NB4 (cell line): ENCODE data around the gene YEATS4.
A peak's percentile ranks its signal among the peaks of the same experiment; 100 is the strongest.

Source experiments
- DNase-seq: peaks from one replicate; pipeline ENCODE4 v3.0.0; 2010; ENCODE audit warnings: low read depth
- H3K4me3 ChIP-seq: one replicate; pipeline ENCODE4 v1.5.1; 2011; ENCODE audit warnings: mild to moderate bottlenecking, low read depth, low read length, moderate library complexity
- MYC ChIP-seq: IDR thresholded peaks from 2 replicates; pipeline ENCODE4 v1.6.1; 2011; ENCODE audit warnings: low read depth, low read length
- POLR2A ChIP-seq: IDR thresholded peaks from 2 replicates; pipeline ENCODE4 v1.6.1; 2011; ENCODE audit warnings: mild to moderate bottlenecking; ENCODE audit not compliant: insufficient read length; ENCODE audit errors: extremely low read depth
- TF ChIP-seq, protein P1 (sequence below): IDR thresholded peaks from 2 replicates; pipeline ENCODE4 v1.6.1; 2011; ENCODE audit warnings: low read depth, low read length
- TF ChIP-seq, protein P2 (sequence below): IDR thresholded peaks from one replicate; pipeline ENCODE4 v1.5.1; 2012; ENCODE audit warnings: low read depth, low read length

The YEATS4 gene

DNA sequence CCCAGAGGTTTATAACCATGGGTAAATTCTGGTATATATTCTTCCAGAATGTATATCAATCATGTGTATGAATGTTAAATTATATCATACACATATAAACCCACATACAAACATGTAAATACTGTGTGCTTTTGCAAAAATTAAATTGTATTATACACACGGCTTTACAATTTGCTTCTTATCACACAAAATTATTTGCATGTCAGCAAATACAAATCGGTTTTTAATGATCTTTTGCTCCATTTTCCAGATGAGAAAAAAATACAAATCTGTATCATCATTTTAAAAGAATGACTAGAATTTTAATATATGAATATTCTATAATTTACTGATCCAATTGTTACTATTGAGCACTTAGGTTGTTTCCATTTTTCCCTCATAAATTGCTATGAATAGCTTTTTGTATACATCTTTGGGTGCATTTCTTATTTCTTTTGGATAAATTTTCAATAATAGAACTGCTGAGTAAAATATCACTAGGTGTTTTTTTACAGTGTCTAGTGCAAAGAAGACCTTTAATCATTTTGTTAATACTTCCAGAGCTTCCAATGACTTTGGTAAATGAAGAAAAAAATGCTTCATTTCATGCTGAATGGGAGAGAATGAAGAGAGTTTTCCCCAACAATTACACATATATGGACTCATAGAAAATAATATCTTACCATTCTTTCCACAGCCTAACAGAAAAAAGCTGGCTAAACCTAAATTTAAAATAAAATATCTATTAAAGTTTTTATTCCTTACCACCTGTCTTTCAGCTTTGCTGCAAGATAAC is 7.9 kb upstream of the YEATS4 start:
- no peak for DNase-seq
- no peak for TF ChIP-seq MYC
- TF ChIP-seq, protein P1, sequence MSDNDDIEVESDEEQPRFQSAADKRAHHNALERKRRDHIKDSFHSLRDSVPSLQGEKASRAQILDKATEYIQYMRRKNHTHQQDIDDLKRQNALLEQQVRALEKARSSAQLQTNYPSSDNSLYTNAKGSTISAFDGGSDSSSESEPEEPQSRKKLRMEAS, result no peak
- TF ChIP-seq, protein P2, sequence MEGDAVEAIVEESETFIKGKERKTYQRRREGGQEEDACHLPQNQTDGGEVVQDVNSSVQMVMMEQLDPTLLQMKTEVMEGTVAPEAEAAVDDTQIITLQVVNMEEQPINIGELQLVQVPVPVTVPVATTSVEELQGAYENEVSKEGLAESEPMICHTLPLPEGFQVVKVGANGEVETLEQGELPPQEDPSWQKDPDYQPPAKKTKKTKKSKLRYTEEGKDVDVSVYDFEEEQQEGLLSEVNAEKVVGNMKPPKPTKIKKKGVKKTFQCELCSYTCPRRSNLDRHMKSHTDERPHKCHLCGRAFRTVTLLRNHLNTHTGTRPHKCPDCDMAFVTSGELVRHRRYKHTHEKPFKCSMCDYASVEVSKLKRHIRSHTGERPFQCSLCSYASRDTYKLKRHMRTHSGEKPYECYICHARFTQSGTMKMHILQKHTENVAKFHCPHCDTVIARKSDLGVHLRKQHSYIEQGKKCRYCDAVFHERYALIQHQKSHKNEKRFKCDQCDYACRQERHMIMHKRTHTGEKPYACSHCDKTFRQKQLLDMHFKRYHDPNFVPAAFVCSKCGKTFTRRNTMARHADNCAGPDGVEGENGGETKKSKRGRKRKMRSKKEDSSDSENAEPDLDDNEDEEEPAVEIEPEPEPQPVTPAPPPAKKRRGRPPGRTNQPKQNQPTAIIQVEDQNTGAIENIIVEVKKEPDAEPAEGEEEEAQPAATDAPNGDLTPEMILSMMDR, result no peak
- TF ChIP-seq POLR2A, result no peak
- no peak overlapping the region for H3K4me3 ChIP-seq

DNA sequence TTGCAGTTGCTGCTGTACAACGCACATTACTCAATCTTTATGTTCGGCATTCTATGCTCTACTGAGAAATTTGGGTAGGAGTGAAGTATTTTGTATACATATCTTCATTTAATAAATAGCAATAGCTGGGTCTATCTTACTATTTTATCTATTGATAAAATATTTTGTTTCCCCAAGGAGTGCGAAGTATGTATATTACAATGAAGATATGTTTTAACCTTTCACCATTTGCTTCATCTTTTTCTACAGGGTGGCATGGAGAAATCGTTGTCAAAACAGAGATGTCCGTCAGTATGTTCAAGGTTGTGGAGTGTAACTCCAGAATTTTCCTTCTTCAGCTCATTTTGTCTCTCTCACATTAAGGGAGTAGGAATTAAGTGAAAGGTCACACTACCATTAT is 6.6 kb upstream of the YEATS4 start:
- DNase-seq, result no peak
- no peak for TF ChIP-seq MYC
- TF ChIP-seq, protein P1, result no peak
- TF ChIP-seq, protein P2, result no peak
- no peak for TF ChIP-seq POLR2A
- H3K4me3 ChIP-seq, result no peak overlapping the region

DNA sequence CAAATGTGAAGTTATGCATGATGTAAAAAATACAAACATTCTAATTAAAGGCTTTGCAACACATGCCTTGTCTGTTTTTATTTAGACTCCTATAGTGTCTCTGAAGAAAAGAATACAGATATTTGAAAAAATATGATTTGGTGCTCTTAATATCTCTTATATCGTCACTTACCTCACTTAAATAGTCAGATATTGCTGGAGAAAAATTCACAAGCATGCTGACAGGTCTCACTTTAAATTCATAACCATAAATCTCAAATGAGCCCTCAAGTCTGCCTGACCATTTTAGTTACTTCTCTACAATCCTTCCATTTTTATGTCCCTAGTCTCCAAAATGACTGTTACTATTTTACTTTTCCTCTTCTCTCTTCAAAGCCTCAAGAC is 5.4 kb upstream of the YEATS4 start:
- DNase-seq, result no peak
- TF ChIP-seq, protein P2, result no peak
- no peak for TF ChIP-seq POLR2A
- no peak for TF ChIP-seq MYC
- TF ChIP-seq, protein P1, result no peak
- H3K4me3 ChIP-seq, result no peak overlapping the region

DNA sequence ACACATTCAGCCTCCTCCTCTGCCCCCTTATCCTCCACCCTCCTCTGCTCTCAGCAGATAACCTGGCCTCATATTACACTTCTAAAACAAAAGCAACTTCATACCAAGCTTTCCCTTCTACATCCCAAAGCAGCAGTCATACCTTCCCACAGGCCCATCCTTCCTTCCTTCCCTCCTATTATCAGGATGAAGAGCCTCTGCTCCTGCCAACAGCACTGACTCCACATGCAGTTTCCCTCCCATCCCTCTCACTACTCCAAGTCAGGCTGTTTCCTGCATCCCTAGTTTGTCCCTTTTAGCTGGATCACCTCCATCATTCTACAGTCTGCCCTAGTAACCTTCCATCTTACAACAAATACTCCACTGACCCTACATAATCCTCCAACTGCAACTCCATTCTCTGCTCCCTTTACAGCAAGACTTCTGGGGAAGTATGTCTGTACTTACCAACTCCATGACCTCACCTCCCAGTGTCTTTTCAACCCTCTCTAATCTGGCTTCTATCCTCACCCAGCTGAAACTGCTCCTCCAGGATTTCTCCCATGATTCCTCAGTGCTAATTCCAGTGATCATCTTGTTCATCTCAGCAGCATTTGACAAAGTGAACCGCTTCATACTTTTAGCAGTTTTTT is 4.9 kb upstream of the YEATS4 start:
- TF ChIP-seq MYC (no peak), POLR2A (no peak)
- DNase-seq, result no peak

DNA sequence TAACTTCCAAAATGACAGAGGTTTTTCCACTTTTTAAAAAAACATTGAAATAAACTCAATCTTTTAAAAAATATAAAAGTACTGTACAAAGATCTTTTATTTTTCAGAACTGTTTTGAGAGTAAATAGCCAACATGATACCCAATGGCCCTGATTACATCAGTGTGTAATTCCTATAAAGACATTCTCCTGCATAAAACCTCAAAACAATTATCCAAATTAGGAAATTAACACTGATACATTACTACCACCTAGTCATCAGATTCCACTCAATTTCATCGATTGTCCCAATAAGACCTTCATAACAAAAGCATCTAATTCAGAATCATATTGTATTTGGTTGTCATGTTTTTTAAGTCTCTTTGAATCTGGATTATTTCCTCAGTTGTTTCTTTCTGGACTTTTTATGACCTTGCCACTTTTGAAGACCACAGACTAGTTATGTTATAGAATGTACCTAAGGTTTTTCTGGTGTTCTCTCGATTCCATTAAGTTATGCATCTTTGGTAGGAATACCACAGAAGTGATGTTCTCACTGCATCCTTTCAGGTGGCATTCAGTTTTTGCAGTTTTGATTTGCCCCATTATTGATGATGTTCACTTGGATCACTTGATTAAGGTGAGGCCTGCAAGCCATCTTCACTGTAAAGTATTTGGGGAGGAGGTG is 4.0 kb upstream of the YEATS4 start:
- DNase-seq, result no peak
- TF ChIP-seq POLR2A (no peak), MYC (no peak)
- TF ChIP-seq, protein P1, result no peak
- TF ChIP-seq, protein P2, result no peak
- no peak overlapping the region for H3K4me3 ChIP-seq

More for the DNA sequence above, 4.9 kb upstream of the YEATS4 start:
- H3K4me3 ChIP-seq, result no peak overlapping the region

DNA sequence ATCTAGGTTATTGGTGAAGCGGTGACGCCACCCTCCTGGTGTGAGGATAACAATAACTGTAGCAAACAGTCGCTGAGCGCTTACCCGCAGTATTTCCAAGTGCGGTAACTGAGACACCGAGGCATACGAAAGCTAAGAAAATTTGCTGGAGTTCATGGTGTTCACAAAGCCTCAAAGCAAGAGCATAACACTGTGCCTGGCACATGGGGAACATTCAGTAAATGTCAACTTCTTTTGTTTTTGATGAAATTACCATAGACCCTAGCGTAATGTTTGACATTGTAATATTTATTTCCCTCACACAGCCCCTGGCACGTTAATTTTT is 767 bp downstream of the YEATS4 start:
- DNase-seq, result no peak
- peak overlapping the region; percentile 90 for H3K4me3 ChIP-seq
- TF ChIP-seq, protein P1, result no peak
- TF ChIP-seq POLR2A, result no peak
- no peak for TF ChIP-seq MYC
- TF ChIP-seq, protein P2, result no peak
